ENCODE data around the gene SFXN3. TPM values are rescaled to one million over a fixed set of nuclear protein-coding genes. Genes with fewer than 3 reads are reported as not detected.

SFXN3 gene
- total and polyA plus RNA-seq, 2 of the 13 experiments (the other 11 are each of a cell fraction or from before 2014, with no cell fraction given) = 16.8 to 71.5 TPM

GRCh38 chr10:100986952-100987684, 43.9 kb upstream of the SFXN3 start, which contains the start of the genes MRPL43 and TWNK (continued):
- peak; percentile 97 for TF ChIP-seq ARID4A (CRISPR knock-in tag; IDR thresholded peaks at IDR 0.05; ENCODE audit: borderline replicate concordance)
- no peak for TF ChIP-seq RFX5 (IDR thresholded peaks at IDR 0.05; ENCODE audit: low read depth, low read length)
- TF ChIP-seq MTF1 (CRISPR knock-in tag; IDR thresholded peaks at IDR 0.05) = no peak
- peak; percentile 37; the same call in 1 of the 2 replicates for TF ChIP-seq GATAD2A (CRISPR knock-in tag; IDR thresholded peaks at IDR 0.05)
- 0 out of 2 replicates have a peak, but pooled peaks have one; percentile 54 for TF ChIP-seq ZNF354B (CRISPR knock-in tag; IDR thresholded peaks at IDR 0.05)
- TF ChIP-seq RORA (CRISPR knock-in tag; IDR thresholded peaks at IDR 0.05) = no peak
- TF ChIP-seq ISL2 (CRISPR knock-in tag; IDR thresholded peaks at IDR 0.05) = 0 out of 2 replicates have a peak, but pooled peaks have one; percentile 23
- TF ChIP-seq STAT5B (CRISPR knock-in tag; IDR thresholded peaks at IDR 0.05) = no peak
- TF ChIP-seq KMT2B (CRISPR knock-in tag; IDR thresholded peaks at IDR 0.05) = peak; percentile 79
- TF ChIP-seq ZNF776 (CRISPR knock-in tag; IDR thresholded peaks at IDR 0.05) = peak; percentile 76; the same call in 1 of the 2 replicates
- peak; percentile 61 for TF ChIP-seq ETV5 (CRISPR knock-in tag; IDR thresholded peaks at IDR 0.05; ENCODE audit: borderline replicate concordance)
- no peak for TF ChIP-seq SETDB1 (CRISPR knock-in tag; IDR thresholded peaks at IDR 0.05; ENCODE audit: borderline replicate concordance)
- no peak for TF ChIP-seq ZNF383 (CRISPR knock-in tag; IDR thresholded peaks at IDR 0.05; ENCODE audit: borderline replicate concordance)
- TF ChIP-seq NFRKB (IDR thresholded peaks at IDR 0.05) = no peak
- TF ChIP-seq RBM22 (optimal IDR thresholded peaks at IDR 0.05; ENCODE audit: low read length) = no peak
- TF ChIP-seq STAT6 (CRISPR knock-in tag; IDR thresholded peaks at IDR 0.05; ENCODE audit: borderline replicate concordance) = no peak; the same call in 1 of the 2 replicates
- TF ChIP-seq RFX3 (CRISPR knock-in tag; IDR thresholded peaks at IDR 0.05) = no peak
- no peak; the same call in 1 of the 2 replicates for TF ChIP-seq MIXL1 (CRISPR knock-in tag; IDR thresholded peaks at IDR 0.05)
- 0 out of 2 replicates have a peak, but pooled peaks have one; percentile 33 for TF ChIP-seq KDM3A (CRISPR knock-in tag; IDR thresholded peaks at IDR 0.05; ENCODE audit: low read depth)
- no peak for TF ChIP-seq SRY (CRISPR knock-in tag; IDR thresholded peaks at IDR 0.05)
- TF ChIP-seq ZNF468 (CRISPR knock-in tag; IDR thresholded peaks at IDR 0.05) = peak; percentile 69; the same call in 1 of the 2 replicates
